ENCODE measurements around the gene MYO1B.

- TF ChIP-seq ZNF138 (CRISPR knock-in tag; conservative IDR thresholded peaks at IDR 0.05) (no peak), IRF2 (CRISPR knock-in tag; IDR thresholded peaks at IDR 0.05; ENCODE audit: borderline replicate concordance, low read depth) (no peak), ZNF232 (CRISPR knock-in tag; IDR thresholded peaks at IDR 0.05) (no peak), NR1H2 (CRISPR knock-in tag; IDR thresholded peaks at IDR 0.05) (no peak), ATF3 (CRISPR knock-in tag; conservative IDR thresholded peaks at IDR 0.05) (no peak), CTCF (IDR thresholded peaks at IDR 0.05) (no peak), MAX (CRISPR knock-in tag; IDR thresholded peaks at IDR 0.05) (no peak), CBFB (CRISPR knock-in tag; IDR thresholded peaks at IDR 0.05; ENCODE audit: low read depth) (no peak), RELA (CRISPR knock-in tag; IDR thresholded peaks at IDR 0.05; ENCODE audit: borderline replicate concordance) (no peak), ZNF512 (CRISPR knock-in tag; IDR thresholded peaks at IDR 0.05; ENCODE audit: borderline replicate concordance) (no peak), SP1 (CRISPR knock-in tag; conservative IDR thresholded peaks at IDR 0.05) (no peak)
Measured at GRCh38 chr2:191220671-191221070, 24.5 kb upstream of the MYO1B start.
